NT2/D1 (cell line): ENCODE measurements around the gene MON1A.
"Not testable (repeated sequence)": the region's sequence is repeated elsewhere in the genome, so short reads cannot be mapped to it uniquely, and the experiment has no call there.

Source experiments
- DNase-seq: peaks from one replicate; pipeline ENCODE4 v3.0.0-alpha.2; 2011; ENCODE audit warnings: low read depth, low spot score
- H3K27me3 ChIP-seq: 2 replicates; pipeline ENCODE4 v1.6.0; 2011; ENCODE audit warnings: mild to moderate bottlenecking; ENCODE audit not compliant: insufficient read length, insufficient read depth
- H3K36me3 ChIP-seq: 2 replicates; pipeline ENCODE4 v1.6.1; 2011; ENCODE audit warnings: mild to moderate bottlenecking, low read length, mixed read lengths; ENCODE audit not compliant: insufficient read depth, insufficient read length
- H3K4me1 ChIP-seq: 2 replicates; pipeline ENCODE4 v1.5.1; 2011; ENCODE audit not compliant: insufficient read depth, insufficient read length
- H3K4me3 ChIP-seq: 2 replicates; pipeline ENCODE4 v1.5.1; 2011; ENCODE audit warnings: low read depth; ENCODE audit not compliant: insufficient read length
- H3K9ac ChIP-seq: 2 replicates; pipeline ENCODE4 v1.6.0; 2011; ENCODE audit warnings: low read depth; ENCODE audit not compliant: insufficient read length
- H3K9me3 ChIP-seq: 2 replicates; pipeline ENCODE4 v1.5.1; 2011; ENCODE audit warnings: mild to moderate bottlenecking, low read length; ENCODE audit not compliant: insufficient read depth
- SUZ12 ChIP-seq: IDR thresholded peaks from 2 replicates; pipeline ENCODE4 v1.6.1; 2011; ENCODE audit not compliant: insufficient read length, insufficient read depth; ENCODE audit errors: extremely low read depth
- YY1 ChIP-seq: IDR thresholded peaks from 2 replicates; pipeline ENCODE4 v1.6.1; 2011; ENCODE audit not compliant: insufficient read length, insufficient read depth
- ZNF274 ChIP-seq: IDR thresholded peaks from 2 replicates; pipeline ENCODE4 v1.6.1; 2011; ENCODE audit warnings: mild to moderate bottlenecking, low read depth, low read length

MON1A gene

DNA sequence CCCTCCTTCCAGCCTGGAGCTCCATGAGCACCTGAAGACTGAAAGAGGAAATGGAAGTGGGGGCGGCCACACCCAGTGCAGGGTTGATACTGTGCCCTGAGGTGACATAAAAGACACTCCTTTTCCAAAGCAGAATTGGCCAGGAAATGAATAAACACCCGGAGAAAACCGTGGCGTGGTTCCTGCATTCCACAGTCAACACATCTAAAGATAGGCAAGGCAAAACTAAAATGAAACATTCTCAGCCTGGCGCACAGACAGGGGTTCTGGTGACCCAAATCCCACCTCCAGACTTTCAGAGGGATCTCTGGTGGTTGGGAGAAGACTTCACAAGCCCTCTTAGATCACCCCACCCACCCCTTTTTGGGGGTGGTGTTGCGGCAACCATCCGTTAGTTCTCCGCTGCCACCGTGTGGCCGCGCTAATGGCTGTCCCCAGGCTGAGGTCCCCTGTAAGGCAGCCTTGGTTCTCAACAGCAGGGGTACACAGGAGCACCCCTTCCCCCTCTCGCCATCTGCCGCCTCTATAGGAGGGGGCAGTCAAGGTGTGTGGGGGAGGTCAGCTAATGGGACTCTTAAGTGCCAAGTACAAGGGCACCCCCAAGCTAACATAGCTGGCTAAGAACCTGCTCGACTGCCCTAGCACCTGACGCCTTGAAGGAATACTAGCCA, 23.4 kb downstream of the MON1A start:
- no peak for DNase-seq
- TF ChIP-seq ZNF274 (no peak), SUZ12 (no peak), YY1 (no peak)

GRCh38 chr3:49904448-49904847, 25.2 kb downstream of the MON1A start:
- Histone ChIP-seq H3K4me1 (peaks cover 43% of the 10 kb centered on the region), H3K9ac (peak overlapping the region; percentile 57), H3K27me3 (peaks cover 23% of the 10 kb centered on the region)
- DNase-seq, H3K36me3 ChIP-seq, H3K9me3 ChIP-seq, H3K4me3 ChIP-seq: not testable (repeated sequence)

More for the DNA sequence above, 23.4 kb downstream of the MON1A start:
- peaks cover 28% of the 10 kb centered on the region for H3K27me3 ChIP-seq
- no peaks in the 10 kb centered on the region for H3K9me3 ChIP-seq
- H3K9ac ChIP-seq: peak overlapping the region; percentile 23
- peaks cover 11% of the 10 kb centered on the region for H3K36me3 ChIP-seq
- peaks cover 58% of the 10 kb centered on the region for H3K4me1 ChIP-seq
- no peak overlapping the region for H3K4me3 ChIP-seq

DNA sequence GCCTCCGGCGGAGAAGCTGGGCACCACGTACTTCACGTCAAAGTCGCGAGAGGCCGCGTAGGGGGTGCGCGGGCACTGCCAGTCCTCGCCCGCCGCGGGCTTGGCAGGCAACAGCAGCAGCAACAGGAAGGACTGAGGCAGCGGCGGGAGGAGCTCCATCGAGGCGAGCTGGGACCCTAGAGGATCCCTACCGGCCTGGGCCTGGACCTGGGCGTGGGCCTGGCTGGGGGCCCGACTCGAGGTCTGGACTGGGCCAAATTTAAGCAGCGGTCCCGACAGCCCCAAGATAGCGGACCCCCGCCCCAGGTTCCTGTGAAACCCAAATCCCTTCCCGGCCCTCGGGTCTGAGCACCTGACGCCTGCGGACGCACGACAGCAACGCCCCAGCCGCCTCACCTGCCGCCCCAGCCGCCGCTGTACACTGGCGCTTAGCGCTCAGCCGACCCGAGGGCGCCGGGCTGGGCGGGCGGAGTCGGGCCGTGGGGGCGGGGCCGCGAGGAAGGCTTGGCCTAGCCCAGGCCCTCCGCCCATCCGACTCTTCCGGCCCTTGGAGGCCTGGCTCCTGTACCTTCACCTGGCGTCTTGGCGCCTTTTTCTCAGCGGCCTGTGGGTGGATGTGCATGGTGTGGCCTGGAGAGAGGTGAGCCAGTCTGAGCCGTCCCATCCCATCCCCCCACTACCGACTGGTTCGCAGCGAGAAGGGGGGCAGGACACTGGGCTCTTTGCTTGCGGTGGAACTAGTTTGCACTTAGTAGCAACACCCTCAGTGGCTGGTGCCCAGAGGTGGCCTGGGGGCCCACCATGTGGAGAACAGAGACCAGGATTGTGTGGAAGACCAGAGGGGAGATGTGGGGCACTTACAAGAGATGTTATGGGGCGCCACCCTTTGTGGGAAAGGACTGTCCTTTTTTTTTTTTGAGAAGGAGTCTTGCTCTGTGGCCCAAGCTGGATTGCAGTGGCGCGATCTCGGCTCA, 25.9 kb downstream of the MON1A start, which contains the start of gene MST1R:
Gene MST1R (minus strand): TSS at position 423 of the 974 bp plus-strand sequence. CDS start 264 bp downstream, at position 159.
- Histone ChIP-seq H3K4me3 (peak within 1 kb of the TSS; percentile 22), H3K36me3 (no peaks in the 10 kb centered on the region), H3K4me1 (peaks cover 36% of the 10 kb centered on the region), H3K27me3 (peaks cover 16% of the 10 kb centered on the region), H3K9ac (peak within 1 kb of the TSS; percentile 57), H3K9me3 (no peaks in the 10 kb centered on the region)
- no peak for TF ChIP-seq SUZ12
- no peak for TF ChIP-seq ZNF274
- no peak for TF ChIP-seq YY1
- peak; percentile 66 for DNase-seq

- no peak overlapping the region for H3K4me3 ChIP-seq
- DNase-seq: no peak
- H3K9ac ChIP-seq: peak overlapping the region; percentile 57
- peaks cover 14% of the 10 kb centered on the region for H3K27me3 ChIP-seq
- H3K9me3 ChIP-seq: no peaks in the 10 kb centered on the region
- no peaks in the 10 kb centered on the region for H3K36me3 ChIP-seq
- TF ChIP-seq SUZ12 (no peak), YY1 (no peak), ZNF274 (no peak)
- H3K4me1 ChIP-seq: peaks cover 28% of the 10 kb centered on the region
These were observed 26.9 kb downstream of the MON1A start for GRCh38 chr3:49902511-49903345.

GRCh38 chr3:49901366-49902339, 28.0 kb downstream of the MON1A start:
- Histone ChIP-seq H3K4me1 (peaks cover 23% of the 10 kb centered on the region), H3K4me3 (no peak overlapping the region), H3K36me3 (no peaks in the 10 kb centered on the region), H3K9ac (peak overlapping the region; percentile 51), H3K9me3 (no peaks in the 10 kb centered on the region), H3K27me3 (peaks cover 8% of the 10 kb centered on the region)
- DNase-seq: no peak
- TF ChIP-seq ZNF274: no peak
- no peak for TF ChIP-seq SUZ12
- TF ChIP-seq YY1: no peak

DNA sequence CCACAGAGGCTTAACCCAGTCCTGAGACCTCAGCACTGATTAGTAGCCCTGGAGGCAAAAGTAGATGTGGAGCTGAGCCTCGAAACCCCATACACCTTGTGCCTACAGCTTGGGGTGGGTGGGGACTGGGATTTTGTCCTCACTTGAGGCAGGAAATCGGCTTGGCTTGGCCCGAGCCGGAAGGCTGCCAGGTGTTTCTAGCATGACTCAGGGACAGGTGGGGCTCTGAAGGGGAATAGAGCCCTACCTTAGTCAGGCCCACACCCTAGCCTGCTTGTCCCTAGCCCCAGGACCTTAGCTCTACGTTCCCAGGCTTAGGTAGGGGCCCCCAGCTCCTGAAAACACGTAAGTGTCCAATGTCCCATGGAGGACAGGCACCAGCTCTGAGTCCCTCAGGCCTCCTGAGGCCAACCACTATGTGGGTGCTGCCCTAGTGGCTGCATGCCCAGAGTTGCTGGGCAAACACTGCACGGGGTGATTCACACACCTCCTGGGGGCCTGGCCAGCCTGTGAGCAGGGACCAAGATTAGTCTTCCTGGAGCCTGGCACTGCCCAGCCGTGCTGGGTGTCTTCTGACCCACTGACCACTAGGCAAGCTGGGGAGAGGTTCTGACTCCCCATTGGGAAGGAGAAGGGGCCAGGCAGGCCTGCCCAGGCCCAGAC, 29.0 kb downstream of the MON1A start:
- H3K4me3 ChIP-seq: no peak overlapping the region
- H3K4me1 ChIP-seq: peaks cover 16% of the 10 kb centered on the region
- H3K9ac ChIP-seq: no peak overlapping the region
- DNase-seq: no peak
- peaks cover 8% of the 10 kb centered on the region for H3K27me3 ChIP-seq
- H3K9me3 ChIP-seq: no peaks in the 10 kb centered on the region
- no peaks in the 10 kb centered on the region for H3K36me3 ChIP-seq
- TF ChIP-seq YY1: no peak
- TF ChIP-seq SUZ12: no peak
- TF ChIP-seq ZNF274: no peak
